OCI-LY7 (cell line): ENCODE data around the gene UBR2.

Experiments used
- EZH2phosphoT487 ChIP-seq: fragments of 200-600 bp; sonication (generic); IDR thresholded peaks from 2 replicates; pipeline ENCODE4 v1.6.1; 2018; ENCODE audit warnings: low read depth, borderline replicate concordance, mild to moderate bottlenecking, mixed run types, antibody characterized with exemption, low read length, moderate library complexity, mixed read lengths
- TF ChIP-seq, protein P1 (sequence below): fragments of 200-600 bp; sonication (generic); conservative IDR thresholded peaks from 2 replicates; pipeline ENCODE4 v1.5.1; 2014; ENCODE audit warnings: mild to moderate bottlenecking, antibody characterized with exemption, low read length, moderate library complexity, mixed read lengths

DNA sequence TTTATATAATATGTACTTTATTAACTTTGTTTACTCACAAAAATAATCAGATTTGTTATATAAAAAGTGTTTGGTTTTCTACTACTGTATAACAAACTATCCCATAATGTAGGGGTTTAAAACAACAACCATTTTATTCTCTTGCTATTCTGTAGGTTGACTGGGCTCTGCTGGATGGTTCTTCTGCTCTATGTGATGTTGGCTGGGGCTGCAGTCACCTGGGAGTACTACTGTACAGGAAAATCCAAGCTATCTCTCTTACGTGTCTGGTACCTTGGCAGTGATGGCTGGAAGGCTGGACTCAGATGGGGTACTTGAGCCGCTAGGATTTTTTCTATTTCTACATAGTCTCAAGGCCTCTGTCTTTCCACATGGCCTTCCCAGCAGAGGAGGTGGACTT lies 44.0 kb upstream of the UBR2 start:
- TF ChIP-seq, protein P1, sequence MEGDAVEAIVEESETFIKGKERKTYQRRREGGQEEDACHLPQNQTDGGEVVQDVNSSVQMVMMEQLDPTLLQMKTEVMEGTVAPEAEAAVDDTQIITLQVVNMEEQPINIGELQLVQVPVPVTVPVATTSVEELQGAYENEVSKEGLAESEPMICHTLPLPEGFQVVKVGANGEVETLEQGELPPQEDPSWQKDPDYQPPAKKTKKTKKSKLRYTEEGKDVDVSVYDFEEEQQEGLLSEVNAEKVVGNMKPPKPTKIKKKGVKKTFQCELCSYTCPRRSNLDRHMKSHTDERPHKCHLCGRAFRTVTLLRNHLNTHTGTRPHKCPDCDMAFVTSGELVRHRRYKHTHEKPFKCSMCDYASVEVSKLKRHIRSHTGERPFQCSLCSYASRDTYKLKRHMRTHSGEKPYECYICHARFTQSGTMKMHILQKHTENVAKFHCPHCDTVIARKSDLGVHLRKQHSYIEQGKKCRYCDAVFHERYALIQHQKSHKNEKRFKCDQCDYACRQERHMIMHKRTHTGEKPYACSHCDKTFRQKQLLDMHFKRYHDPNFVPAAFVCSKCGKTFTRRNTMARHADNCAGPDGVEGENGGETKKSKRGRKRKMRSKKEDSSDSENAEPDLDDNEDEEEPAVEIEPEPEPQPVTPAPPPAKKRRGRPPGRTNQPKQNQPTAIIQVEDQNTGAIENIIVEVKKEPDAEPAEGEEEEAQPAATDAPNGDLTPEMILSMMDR = no peak
- TF ChIP-seq EZH2phosphoT487 = no peak
